ENCODE data around the gene ACOXL.

ACOXL gene

GRCh38 chr2:111039628-111040383 lies 307.4 kb downstream of the ACOXL start:
- Histone ChIP-seq H4K20me1 (ENCODE audit: low read depth, low read length) (no peaks in the 10 kb centered on the region), H3K27me3 (ENCODE audit: low read length) (no peaks in the 10 kb centered on the region), H2AFZ (ENCODE audit: low read depth, low read length, severe bottlenecking) (no peak overlapping the region), H3K9ac (ENCODE audit: low read length) (no peak overlapping the region), H3K4me3 (ENCODE audit: insufficient read depth, low read length, poor library complexity, severe bottlenecking) (no peak overlapping the region), H3K36me3 (ENCODE audit: low read length) (no peaks in the 10 kb centered on the region), H3K4me2 (ENCODE audit: low read depth, low read length, poor library complexity, severe bottlenecking) (no peak overlapping the region), H3F3A (ENCODE audit: insufficient read depth) (no peaks in the 10 kb centered on the region), H3K79me2 (ENCODE audit: insufficient read depth, low read length) (no peaks in the 10 kb centered on the region), H3K9me3 (ENCODE audit: insufficient read depth, low read length) (no peaks in the 10 kb centered on the region), H3K9me2 (replicated peaks; ENCODE audit: insufficient read depth, low read length) (no peaks in the 10 kb centered on the region), H3K27ac (ENCODE audit: low read depth, low read length) (no peak overlapping the region)
- no peak for TF ChIP-seq CTCF (IDR thresholded peaks at IDR 0.05; ENCODE audit: insufficient read depth, low read length, poor library complexity, severe bottlenecking)
- no peak for TF ChIP-seq EZH2phosphoT487 (conservative IDR thresholded peaks at IDR 0.05; ENCODE audit: low read length)

- Histone ChIP-seq H3F3A (ENCODE audit: insufficient read depth) (no peaks in the 10 kb centered on the region), H4K20me1 (ENCODE audit: low read depth, low read length) (no peaks in the 10 kb centered on the region), H3K27ac (ENCODE audit: low read depth, low read length) (no peak overlapping the region), H3K36me3 (ENCODE audit: low read length) (no peaks in the 10 kb centered on the region), H3K4me3 (ENCODE audit: insufficient read depth, low read length, poor library complexity, severe bottlenecking) (no peak overlapping the region), H2AFZ (ENCODE audit: low read depth, low read length, severe bottlenecking) (no peak overlapping the region), H3K27me3 (ENCODE audit: low read length) (no peaks in the 10 kb centered on the region), H3K4me2 (ENCODE audit: low read depth, low read length, poor library complexity, severe bottlenecking) (no peak overlapping the region), H3K9ac (ENCODE audit: low read length) (no peak overlapping the region), H3K9me2 (replicated peaks; ENCODE audit: insufficient read depth, low read length) (no peaks in the 10 kb centered on the region), H3K9me3 (ENCODE audit: insufficient read depth, low read length) (no peaks in the 10 kb centered on the region), H3K79me2 (ENCODE audit: insufficient read depth, low read length) (no peaks in the 10 kb centered on the region)
- TF ChIP-seq EZH2phosphoT487 (conservative IDR thresholded peaks at IDR 0.05; ENCODE audit: low read length) (no peak), CTCF (IDR thresholded peaks at IDR 0.05; ENCODE audit: insufficient read depth, low read length, poor library complexity, severe bottlenecking) (no peak)
Observed at GRCh38 chr2:111041398-111042202, 309.2 kb downstream of the ACOXL start.

- H2AFZ ChIP-seq (ENCODE audit: low read depth, low read length, severe bottlenecking) = no peak overlapping the region
- H4K20me1 ChIP-seq (ENCODE audit: low read depth, low read length) = no peaks in the 10 kb centered on the region
- H3K9me3 ChIP-seq (ENCODE audit: insufficient read depth, low read length) = no peaks in the 10 kb centered on the region
- no peak overlapping the region for H3K27ac ChIP-seq (ENCODE audit: low read depth, low read length)
- no peaks in the 10 kb centered on the region for H3K9me2 ChIP-seq (replicated peaks; ENCODE audit: insufficient read depth, low read length)
- H3K79me2 ChIP-seq (ENCODE audit: insufficient read depth, low read length) = no peaks in the 10 kb centered on the region
- no peak for TF ChIP-seq EZH2phosphoT487 (conservative IDR thresholded peaks at IDR 0.05; ENCODE audit: low read length)
- TF ChIP-seq CTCF (IDR thresholded peaks at IDR 0.05; ENCODE audit: insufficient read depth, low read length, poor library complexity, severe bottlenecking) = no peak
- no peak overlapping the region for H3K9ac ChIP-seq (ENCODE audit: low read length)
- H3K36me3 ChIP-seq (ENCODE audit: low read length) = no peaks in the 10 kb centered on the region
- no peaks in the 10 kb centered on the region for H3K27me3 ChIP-seq (ENCODE audit: low read length)
- no peak overlapping the region for H3K4me3 ChIP-seq (ENCODE audit: insufficient read depth, low read length, poor library complexity, severe bottlenecking)
- H3K4me2 ChIP-seq (ENCODE audit: low read depth, low read length, poor library complexity, severe bottlenecking) = no peak overlapping the region
- no peaks in the 10 kb centered on the region for H3F3A ChIP-seq (ENCODE audit: insufficient read depth)
Observed at GRCh38 chr2:111042261-111042660, 309.9 kb downstream of the ACOXL start.
